GM19395 (cell line): ENCODE results near the gene OSBPL5.

ENCODE experiments used
- ATAC-seq: cut with Tn5 transposase; IDR thresholded peaks from one replicate; pipeline ENCODE4 v1.9.1; 2021; ENCODE audit warnings: mild to moderate bottlenecking, moderate library complexity; ENCODE audit not compliant: unreplicated experiment

Gene OSBPL5

GRCh38 chr11:3041699-3042441 lies 123.2 kb downstream of the OSBPL5 start:
- ATAC-seq, result no peak

GRCh38 chr11:3040881-3041280 lies 124.2 kb downstream of the OSBPL5 start:
- ATAC-seq, result no peak

- ATAC-seq, result no peak
Observed at GRCh38 chr11:3037945-3038271, 127.2 kb downstream of the OSBPL5 start.
